Activated CD8-positive, alpha-beta T cell treated with anti-CD3 and anti-CD28 coated beads, Interleukin-2, amount 10 ng/mL, durations not matched to agents 7 days and 5 days (primary cell): ENCODE measurements around the gene SCAMP5. TPM values are rescaled to one million over a fixed set of nuclear protein-coding genes. Genes with fewer than 3 reads are reported as not detected.

Experiments used
- ATAC-seq: fragments of 150-1000 bp; cut with Tn5 transposase; one replicate; pipeline ENCODE4 v1.10.0; 2021; ENCODE audit warnings: moderate library complexity
- CTCF ChIA-PET: fragments of 350-600 bp; sonication (Branson Sonifier 250); formaldehyde crosslinking; loops from one replicate; lab custom pipeline; 2021; ENCODE audit warnings: antibody characterized with exemption; lab: Charles Lee
- POLR2A ChIA-PET: fragments of 350-600 bp; sonication (Branson Sonifier 250); formaldehyde crosslinking; loops from one replicate; lab custom pipeline; 2021; ENCODE audit warnings: antibody characterized with exemption; lab: Charles Lee
- DNase-seq: peaks from one replicate; pipeline ENCODE4 v3.0.0-alpha.2; 2020
- H3K27ac Mint-ChIP-seq: one replicate; pipeline ENCODE4 v1.8.0; 2021; ENCODE audit warnings: mild to moderate bottlenecking, mixed read lengths
- H3K27me3 Mint-ChIP-seq: one replicate; pipeline ENCODE4 v1.8.0; 2021; ENCODE audit warnings: low read depth, mixed read lengths
- H3K36me3 Mint-ChIP-seq: one replicate; pipeline ENCODE4 v1.8.0; 2021; ENCODE audit warnings: low read depth, mixed read lengths
- H3K4me1 Mint-ChIP-seq: one replicate; pipeline ENCODE4 v1.8.0; 2021; ENCODE audit warnings: low read depth, mixed read lengths
- H3K4me3 Mint-ChIP-seq: one replicate; pipeline ENCODE4 v1.8.0; 2021; ENCODE audit warnings: mild to moderate bottlenecking, mixed read lengths
- H3K9me3 Mint-ChIP-seq: one replicate; pipeline ENCODE4 v1.8.0; 2022; ENCODE audit warnings: mixed read lengths; ENCODE audit not compliant: insufficient read depth
- total RNA-seq, 2 experiments: library from RNA; stranded (reverse); gene quantifications; one replicate each; pipeline ENCODE4 v1.2.3, GENCODE V29; 2021

SCAMP5 gene
- total RNA-seq, result 1 to 10 TPM; 1.1 TPM

GRCh38 chr15:74995182-74995778, at the start of gene SCAMP5:
Gene SCAMP5, plus strand, starts transcription at chr15:74995563. Its CDS starts 16,277 bp downstream, at chr15:75011840.
- DNase-seq, result peak; percentile 97
- POLR2A ChIA-PET, result interaction anchor here (0.8 kb wide), 1 partner anchor 17 kb away, joined by 3 read pairs; no protein-coding TSS in a partner anchor
- Mint-ChIP-seq H3K36me3 (no peaks in the 10 kb centered on the region), H3K27me3 (peaks cover 36% of the 10 kb centered on the region), H3K4me3 (peak within 1 kb of the TSS; percentile 62), H3K4me1 (peaks cover 14% of the 10 kb centered on the region), H3K9me3 (no peaks in the 10 kb centered on the region), H3K27ac (no peak within 1 kb of the TSS)
- CTCF ChIA-PET, result interaction anchor here (0.7 to 2.1 kb wide), 6 partner anchors 16 to 361 kb away, joined by 3 to 5 read pairs (median 4); no protein-coding TSS in a partner anchor
- ATAC-seq, result peak; percentile 98

- ATAC-seq, result peak; percentile 88
- H3K4me3 Mint-ChIP-seq, result no peak overlapping the region
Measured at GRCh38 chr15:74950078-74950908, 45.1 kb upstream of the SCAMP5 start.

GRCh38 chr15:74951006-74951405, 44.4 kb upstream of the SCAMP5 start:
- no peak overlapping the region for H3K27ac Mint-ChIP-seq
- DNase-seq (no peak), ATAC-seq (no peak)
- CTCF ChIA-PET, result interaction anchor here (0.5 to 10.6 kb wide), 33 partner anchors 10 to 334 kb away, joined by 3 to 95 read pairs (median 5); partner anchors contain the start of genes COX5A, CSK, FAM219B and SCAMP5
- H3K36me3 Mint-ChIP-seq, result no peaks in the 10 kb centered on the region
- H3K27me3 Mint-ChIP-seq, result peaks cover 9% of the 10 kb centered on the region
- H3K4me3 Mint-ChIP-seq, result no peak overlapping the region
- H3K4me1 Mint-ChIP-seq, result peaks cover 18% of the 10 kb centered on the region
- POLR2A ChIA-PET, result interaction anchor here (0.8 kb wide), 1 partner anchor 57 kb away, joined by 3 read pairs; no protein-coding TSS in a partner anchor
- no peaks in the 10 kb centered on the region for H3K9me3 Mint-ChIP-seq

More at GRCh38 chr15:74950078-74950908, 45.1 kb upstream of the SCAMP5 start:
- Mint-ChIP-seq H3K27ac (no peak overlapping the region), H3K36me3 (no peaks in the 10 kb centered on the region), H3K9me3 (no peaks in the 10 kb centered on the region), H3K4me1 (peaks cover 11% of the 10 kb centered on the region), H3K27me3 (peaks cover 6% of the 10 kb centered on the region)
- ChIA-PET POLR2A (interaction anchor here (0.8 kb wide), 1 partner anchor 57 kb away, joined by 3 read pairs; no protein-coding TSS in a partner anchor), CTCF (interaction anchor here (0.5 to 10.6 kb wide), 35 partner anchors 9 to 333 kb away, joined by 3 to 95 read pairs (median 5); partner anchors contain the start of genes COX5A, CSK, FAM219B and SCAMP5)
- DNase-seq, result peak; percentile 85

- H3K27me3 Mint-ChIP-seq, result peaks cover 28% of the 10 kb centered on the region
- no peak for ATAC-seq
- no peak overlapping the region for H3K27ac Mint-ChIP-seq
- ChIA-PET CTCF (interaction anchor here (1.0 to 10.6 kb wide), 6 partner anchors 14 to 184 kb away, joined by 3 to 95 read pairs (median 5); partner anchors contain the start of gene FAM219B), POLR2A (interaction anchor here (0.6 to 0.8 kb wide), 2 partner anchors 17 to 167 kb away, joined by 3 to 4 read pairs; partner anchors contain the start of gene COX5A)
- H3K4me1 Mint-ChIP-seq, result peaks cover 41% of the 10 kb centered on the region
- peaks cover 3% of the 10 kb centered on the region for H3K36me3 Mint-ChIP-seq
- H3K4me3 Mint-ChIP-seq, result no peak overlapping the region
- H3K9me3 Mint-ChIP-seq, result no peaks in the 10 kb centered on the region
- no peak for DNase-seq
Measured at GRCh38 chr15:74954515-74954914, 40.8 kb upstream of the SCAMP5 start.

GRCh38 chr15:74955017-74955416, 40.3 kb upstream of the SCAMP5 start:
- Mint-ChIP-seq H3K27me3 (peaks cover 29% of the 10 kb centered on the region), H3K36me3 (peaks cover 3% of the 10 kb centered on the region), H3K9me3 (no peaks in the 10 kb centered on the region), H3K4me3 (peak overlapping the region; percentile 70), H3K4me1 (peaks cover 42% of the 10 kb centered on the region), H3K27ac (no peak overlapping the region)
- POLR2A ChIA-PET, result interaction anchor here (0.6 kb wide), 1 partner anchor 167 kb away, joined by 3 read pairs; no protein-coding TSS in a partner anchor
- no peak for ATAC-seq
- DNase-seq, result no peak
- CTCF ChIA-PET, result interaction anchor here (1.0 to 10.6 kb wide), 6 partner anchors 33 to 185 kb away, joined by 3 to 95 read pairs (median 5); partner anchors contain the start of gene FAM219B

- peak; percentile 51 for ATAC-seq
- no peaks in the 10 kb centered on the region for H3K9me3 Mint-ChIP-seq
- peaks cover 38% of the 10 kb centered on the region for H3K27me3 Mint-ChIP-seq
- ChIA-PET POLR2A (interaction anchor here (0.7 to 1.2 kb wide), 2 partner anchors 57 to 623 kb away, joined by 3 read pairs; partner anchors contain the start of gene PTPN9), CTCF (interaction anchor here (0.8 to 10.6 kb wide), 9 partner anchors 29 to 248 kb away, joined by 3 to 95 read pairs (median 4); partner anchors contain the start of gene C15orf39)
- no peak overlapping the region for H3K27ac Mint-ChIP-seq
- peak; percentile 71 for DNase-seq
- peaks cover 45% of the 10 kb centered on the region for H3K4me1 Mint-ChIP-seq
- H3K4me3 Mint-ChIP-seq, result peak overlapping the region; percentile 70
- H3K36me3 Mint-ChIP-seq, result peaks cover 3% of the 10 kb centered on the region
Measured at GRCh38 chr15:74955796-74956647, 39.3 kb upstream of the SCAMP5 start.

- DNase-seq, result peak; percentile 78
- Mint-ChIP-seq H3K9me3 (no peaks in the 10 kb centered on the region), H3K27me3 (peaks cover 44% of the 10 kb centered on the region), H3K36me3 (peaks cover 3% of the 10 kb centered on the region), H3K4me3 (peak within 1 kb of the TSS; percentile 70), H3K4me1 (peaks cover 50% of the 10 kb centered on the region), H3K27ac (peak within 1 kb of the TSS; percentile 39)
- ATAC-seq, result peak; percentile 95
- ChIA-PET CTCF (interaction anchor here (0.8 to 2.7 kb wide), 12 partner anchors 14 to 247 kb away, joined by 3 to 9 read pairs (median 4); partner anchors contain the start of gene C15orf39), POLR2A (interaction anchor here (0.6 to 1.5 kb wide), 7 partner anchors 18 to 622 kb away, joined by 3 to 4 read pairs (median 4); partner anchors contain the start of genes C15orf39, FAM219B, PPCDC and PTPN9)
Measured at GRCh38 chr15:74956648-74957475, 38.5 kb upstream of the SCAMP5 start, which contains the start of gene RPP25. Gene RPP25, minus strand, starts transcription at chr15:74956772. Its CDS starts 189 bp downstream, at chr15:74956583.

GRCh38 chr15:74957476-74958035, 37.8 kb upstream of the SCAMP5 start:
- Mint-ChIP-seq H3K27me3 (peaks cover 49% of the 10 kb centered on the region), H3K9me3 (no peaks in the 10 kb centered on the region), H3K4me1 (peaks cover 50% of the 10 kb centered on the region), H3K4me3 (peak overlapping the region; percentile 70), H3K27ac (no peak overlapping the region), H3K36me3 (peaks cover 3% of the 10 kb centered on the region)
- ATAC-seq, result no peak
- no peak for DNase-seq
- CTCF ChIA-PET, result interaction anchor here (0.6 to 2.7 kb wide), 13 partner anchors 11 to 247 kb away, joined by 3 to 9 read pairs (median 4); no protein-coding TSS in a partner anchor
- POLR2A ChIA-PET, result interaction anchor here (0.6 to 1.5 kb wide), 7 partner anchors 19 to 621 kb away, joined by 3 to 4 read pairs (median 4); partner anchors contain the start of genes C15orf39, FAM219B, PPCDC and PTPN9

GRCh38 chr15:74958320-74958907, 36.9 kb upstream of the SCAMP5 start:
- DNase-seq (no peak), ATAC-seq (no peak)
- peaks cover 50% of the 10 kb centered on the region for H3K4me1 Mint-ChIP-seq
- ChIA-PET POLR2A (interaction anchor here (0.9 to 1.5 kb wide), 2 partner anchors 20 to 57 kb away, joined by 4 read pairs; no protein-coding TSS in a partner anchor), CTCF (interaction anchor here (0.6 to 2.7 kb wide), 5 partner anchors 11 to 187 kb away, joined by 3 to 9 read pairs (median 4); no protein-coding TSS in a partner anchor)
- H3K9me3 Mint-ChIP-seq, result no peaks in the 10 kb centered on the region
- peaks cover 54% of the 10 kb centered on the region for H3K27me3 Mint-ChIP-seq
- H3K4me3 Mint-ChIP-seq, result peak overlapping the region; percentile 8
- H3K36me3 Mint-ChIP-seq, result peaks cover 3% of the 10 kb centered on the region
- H3K27ac Mint-ChIP-seq, result no peak overlapping the region
